Trophoblast cell (in vitro differentiated cells and primary cell): ENCODE data around the gene WDFY3. TPM values are rescaled to one million over a fixed set of nuclear protein-coding genes. Genes with fewer than 3 reads are reported as not detected.
A peak's percentile ranks its signal among the peaks of the same experiment; 100 is the strongest.

Experiments
- DNase-seq, 2 donors: peaks; one replicate each; pipeline ENCODE4 v3.0.0-alpha.2; 2016
- H2AFZ ChIP-seq: 2 replicates; pipeline ENCODE4 v1.6.1; 2013; ENCODE audit warnings: low read length, moderate library complexity, mild to moderate bottlenecking; ENCODE audit not compliant: insufficient read depth, poor library complexity
- H2AK5ac ChIP-seq: 2 replicates; pipeline ENCODE4 v1.6.1; 2013; ENCODE audit warnings: mild to moderate bottlenecking, low read length
- H2BK120ac ChIP-seq: 2 replicates; pipeline ENCODE4 v1.6.1; 2013; ENCODE audit warnings: low read length, mild to moderate bottlenecking, moderate library complexity; ENCODE audit not compliant: insufficient read depth, poor library complexity
- H2BK12ac ChIP-seq: 2 replicates; pipeline ENCODE4 v1.6.1; 2013; ENCODE audit warnings: mild to moderate bottlenecking, low read length, moderate library complexity
- H2BK5ac ChIP-seq: 2 replicates; pipeline ENCODE4 v1.6.1; 2013; ENCODE audit warnings: low read length, low read depth, moderate library complexity, mild to moderate bottlenecking; ENCODE audit not compliant: poor library complexity
- H3K14ac ChIP-seq: 2 replicates; pipeline ENCODE4 v1.6.1; 2013; ENCODE audit warnings: mild to moderate bottlenecking, low read length
- H3K18ac ChIP-seq: 2 replicates; pipeline ENCODE4 v1.6.1; 2013; ENCODE audit warnings: mild to moderate bottlenecking, low read length
- H3K23ac ChIP-seq: 2 replicates; pipeline ENCODE4 v1.6.1; 2013; ENCODE audit warnings: low read length
- H3K27ac ChIP-seq: 2 replicates; pipeline ENCODE4 v1.5.1; 2013; ENCODE audit warnings: low read depth, mild to moderate bottlenecking, inconsistent platforms, low read length, moderate library complexity
- H3K27me3 ChIP-seq: 2 replicates; pipeline ENCODE4 v1.6.1; 2013; ENCODE audit warnings: inconsistent platforms, mild to moderate bottlenecking, low read length, moderate library complexity; ENCODE audit not compliant: insufficient read depth
- H3K36me3 ChIP-seq, 2 experiments: 1 replicate in 1 of 2; 2 replicates in 1 of 2; pipeline ENCODE4 v1.6.1; 2013; ENCODE audit warnings: low read length in 2 of 2, mild to moderate bottlenecking in 2 of 2, moderate library complexity in 1 of 2; ENCODE audit not compliant: insufficient read depth in 2 of 2, control insufficient read depth in 1 of 2
- H3K4ac ChIP-seq: 2 replicates; pipeline ENCODE4 v1.6.1; 2013; ENCODE audit warnings: low read depth, mild to moderate bottlenecking, low read length, moderate library complexity
- H3K4me1 ChIP-seq, 2 experiments: 1 replicate in 1 of 2; 2 replicates in 1 of 2; pipeline ENCODE4 v1.6.1; 2013; ENCODE audit warnings: low read length in 2 of 2, mild to moderate bottlenecking in 2 of 2, moderate library complexity in 1 of 2; ENCODE audit not compliant: insufficient read depth in 2 of 2, control insufficient read depth in 1 of 2
- H3K4me2 ChIP-seq: 2 replicates; pipeline ENCODE4 v1.6.1; 2013; ENCODE audit warnings: inconsistent platforms, mild to moderate bottlenecking, low read length, moderate library complexity
- H3K4me3 ChIP-seq: 2 replicates; pipeline ENCODE4 v1.5.1; 2013; ENCODE audit warnings: mild to moderate bottlenecking, low read depth, low read length, inconsistent platforms
- H3K79me1 ChIP-seq: one replicate; pipeline ENCODE4 v1.6.1; 2013; ENCODE audit warnings: low read length
- H3K79me2 ChIP-seq: 2 replicates; pipeline ENCODE4 v1.6.1; 2013; ENCODE audit warnings: low read length, mild to moderate bottlenecking; ENCODE audit not compliant: control insufficient read depth, insufficient read depth, poor library complexity
- H3K9ac ChIP-seq: 2 replicates; pipeline ENCODE4 v1.6.1; 2013; ENCODE audit warnings: mild to moderate bottlenecking, low read length
- H3K9me3 ChIP-seq: 2 replicates; pipeline ENCODE4 v1.6.1; 2013; ENCODE audit warnings: low read depth, mild to moderate bottlenecking, control low read depth, inconsistent platforms, low read length; ENCODE audit not compliant: insufficient read depth
- H4K12ac ChIP-seq: 2 replicates; pipeline ENCODE4 v1.6.1; 2013; ENCODE audit warnings: low read depth, mild to moderate bottlenecking, low read length, moderate library complexity
- H4K8ac ChIP-seq: 2 replicates; pipeline ENCODE4 v1.6.1; 2013; ENCODE audit warnings: low read depth, mild to moderate bottlenecking, low read length, moderate library complexity
- H4K91ac ChIP-seq: one replicate; pipeline ENCODE4 v1.6.1; 2013; ENCODE audit warnings: low read depth, mild to moderate bottlenecking, low read length, moderate library complexity
- WGBS: extraction: QIAGEN DNeasy Blood & Tissue Kit; methylation state at CpG from one replicate; pipeline ENCODE4 v1.1.7; 2013; ENCODE audit warnings: missing lambda C conversion rate; ENCODE audit not compliant: insufficient read length, insufficient coverage; ENCODE audit errors: extremely low coverage; 5-methylcytosine and 5-hydroxymethylcytosine counted together
- polyA plus RNA-seq: library from polyadenylated mRNA; stranded (reverse); fragments of 200-250 nt; gene quantifications from 2 replicates; pipeline ENCODE4 v1.2.3, GENCODE V29; 2013

The WDFY3 gene
- 30.1 and 30.5 TPM in 2 replicates for polyA plus RNA-seq

- Histone ChIP-seq H3K4ac (peak within 1 kb of the TSS; percentile 95), H2BK12ac (no peak within 1 kb of the TSS), H3K23ac (no peak within 1 kb of the TSS), H3K4me3 (peak within 1 kb of the TSS; percentile 92), H3K4me1 (no peaks in the 10 kb centered on the region), H4K8ac (peak within 1 kb of the TSS; percentile 95), H3K79me1 (peaks cover 15% of the 10 kb centered on the region), H4K91ac (peak within 1 kb of the TSS; percentile 98), H3K27ac (peak within 1 kb of the TSS; percentile 98), H3K14ac (peak within 1 kb of the TSS; percentile 99), H3K36me3 (no peaks in the 10 kb centered on the region), H3K79me2 (peaks cover 16% of the 10 kb centered on the region), H3K4me2 (peak within 1 kb of the TSS; percentile 85), H2BK120ac (peak within 1 kb of the TSS; percentile 99), H2AFZ (peak within 1 kb of the TSS; percentile 53), H3K9ac (peak within 1 kb of the TSS; percentile 94), H4K12ac (peak within 1 kb of the TSS; percentile 97), H3K18ac (peak within 1 kb of the TSS; percentile 100), H2AK5ac (peak within 1 kb of the TSS; percentile 91), H3K9me3 (no peaks in the 10 kb centered on the region), H3K27me3 (no peaks in the 10 kb centered on the region), H2BK5ac (peak within 1 kb of the TSS; percentile 99)
- WGBS = no CpG with 5 or more reads among the region's 58 CpGs
- DNase-seq = peak; percentile 85 to 87
Measured at GRCh38 chr4:84966382-84967242, at the start of gene WDFY3. TSS of gene WDFY3 (minus strand) at chr4:84966690. CDS start at chr4:84860591, 106,099 bp downstream.

- peaks cover 0 to 2% of the 10 kb centered on the region in 2 experiments for H3K4me1 ChIP-seq
- H3K27me3 ChIP-seq = no peaks in the 10 kb centered on the region
- H3K79me2 ChIP-seq = no peaks in the 10 kb centered on the region
- no peak overlapping the region for H3K4me3 ChIP-seq
- H3K23ac ChIP-seq = no peak overlapping the region
- no peak overlapping the region for H3K4ac ChIP-seq
- no peak overlapping the region for H2AFZ ChIP-seq
- H3K18ac ChIP-seq = no peak overlapping the region
- peak; percentile 11 to 43 for DNase-seq
- H2BK5ac ChIP-seq = no peak overlapping the region
- H3K79me1 ChIP-seq = no peaks in the 10 kb centered on the region
- no peak overlapping the region for H2BK12ac ChIP-seq
- no CpG with 5 or more reads among the region's 2 CpGs for WGBS
- no peaks in the 10 kb centered on the region for H3K9me3 ChIP-seq
- no peaks in the 10 kb centered on the region for H3K36me3 ChIP-seq
- H3K4me2 ChIP-seq = no peak overlapping the region
- H4K8ac ChIP-seq = no peak overlapping the region
- no peak overlapping the region for H4K91ac ChIP-seq
- no peak overlapping the region for H3K27ac ChIP-seq
- H4K12ac ChIP-seq = no peak overlapping the region
- no peak overlapping the region for H3K9ac ChIP-seq
- no peak overlapping the region for H2BK120ac ChIP-seq
- no peak overlapping the region for H3K14ac ChIP-seq
- H2AK5ac ChIP-seq = no peak overlapping the region
Measured at GRCh38 chr4:85005865-85006377, 39.4 kb upstream of the WDFY3 start.

GRCh38 chr4:85000343-85000742, 33.9 kb upstream of the WDFY3 start:
- Histone ChIP-seq H2BK5ac (no peak overlapping the region), H3K27ac (no peak overlapping the region), H2AK5ac (no peak overlapping the region), H4K91ac (no peak overlapping the region), H2AFZ (no peak overlapping the region), H3K9me3 (no peaks in the 10 kb centered on the region), H3K79me2 (no peaks in the 10 kb centered on the region), H3K18ac (no peak overlapping the region), H3K14ac (no peak overlapping the region), H3K4ac (no peak overlapping the region), H4K8ac (no peak overlapping the region), H3K27me3 (no peaks in the 10 kb centered on the region), H4K12ac (no peak overlapping the region), H3K4me3 (no peak overlapping the region), H3K23ac (no peak overlapping the region), H2BK120ac (no peak overlapping the region), H3K36me3 (no peaks in the 10 kb centered on the region), H3K9ac (no peak overlapping the region), H2BK12ac (no peak overlapping the region), H3K4me1 (peaks cover 0 to 3% of the 10 kb centered on the region in 2 experiments), H3K4me2 (no peak overlapping the region), H3K79me1 (no peaks in the 10 kb centered on the region)
- 100% methylated on average over 1 of the region's 3 CpGs for WGBS
- no peak for DNase-seq

GRCh38 chr4:84995386-84995785, 28.9 kb upstream of the WDFY3 start:
- no peaks in the 10 kb centered on the region for H3K27me3 ChIP-seq
- H3K18ac ChIP-seq = no peak overlapping the region
- no peaks in the 10 kb centered on the region for H3K9me3 ChIP-seq
- H2AFZ ChIP-seq = no peak overlapping the region
- no peak overlapping the region for H4K91ac ChIP-seq
- H3K79me1 ChIP-seq = no peaks in the 10 kb centered on the region
- H3K4me3 ChIP-seq = no peak overlapping the region
- no peaks in the 10 kb centered on the region for H3K79me2 ChIP-seq
- no peak overlapping the region for H3K14ac ChIP-seq
- H2BK5ac ChIP-seq = no peak overlapping the region
- H4K8ac ChIP-seq = no peak overlapping the region
- no peak overlapping the region for H3K27ac ChIP-seq
- no peak overlapping the region for H2AK5ac ChIP-seq
- no peak overlapping the region for H2BK12ac ChIP-seq
- no peak overlapping the region for H3K4ac ChIP-seq
- no peak overlapping the region for H4K12ac ChIP-seq
- no CpG with 5 or more reads among the region's 3 CpGs for WGBS
- H3K9ac ChIP-seq = no peak overlapping the region
- peak; percentile 80 to 95 for DNase-seq
- no peak overlapping the region for H3K23ac ChIP-seq
- H3K4me2 ChIP-seq = no peak overlapping the region
- H3K36me3 ChIP-seq = no peaks in the 10 kb centered on the region
- H2BK120ac ChIP-seq = no peak overlapping the region
- peaks cover 0 to 4% of the 10 kb centered on the region in 2 experiments for H3K4me1 ChIP-seq
